Right hindlimb (tissue), 1 donor: ENCODE measurements around the gene CDK6.
A peak's percentile ranks its signal among the peaks of the same experiment; 100 is the strongest.

Experiments
- DNase-seq: peaks from one replicate; pipeline ENCODE4 v3.0.0-alpha.2; 2018

CDK6 gene

DNA sequence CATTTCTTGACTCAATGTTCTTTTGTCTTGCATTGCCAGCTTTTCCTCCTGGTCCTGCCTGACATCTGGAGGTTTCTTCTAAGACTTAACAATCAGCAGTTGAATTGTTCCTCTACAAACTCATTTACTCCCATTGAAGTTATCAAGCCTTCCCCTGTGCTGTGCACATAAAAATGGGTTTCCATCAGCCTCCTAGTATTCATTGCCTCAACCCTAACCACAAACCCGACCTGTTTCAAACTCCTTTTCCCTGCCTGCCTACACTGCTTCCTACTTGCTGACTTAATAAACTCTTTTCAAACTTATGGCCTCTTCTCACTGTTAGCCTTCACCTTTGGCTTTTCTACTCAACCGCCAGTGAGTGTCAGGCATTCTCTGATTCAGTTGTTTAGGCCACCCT lies 9.4 kb upstream of the CDK6 start:
- DNase-seq, result no peak

DNA sequence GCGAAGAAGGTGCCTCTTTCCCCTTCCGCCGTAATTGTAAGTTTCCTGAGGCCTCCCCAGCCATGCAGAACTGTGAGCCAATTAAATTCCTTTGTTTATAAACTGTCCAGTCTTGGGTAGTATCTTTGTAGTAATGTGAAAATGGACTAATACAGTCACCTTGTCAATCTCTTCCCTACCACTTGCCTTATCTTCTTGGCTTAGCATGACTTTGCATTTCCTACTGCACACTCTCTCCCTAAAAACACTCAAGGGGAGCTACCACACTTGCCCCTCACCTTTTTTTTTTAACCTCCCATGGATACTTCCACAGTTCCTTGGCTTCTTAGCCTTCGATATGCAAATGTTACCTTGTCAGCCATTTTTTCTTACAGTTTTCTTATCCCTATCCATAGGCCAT lies 7.4 kb upstream of the CDK6 start:
- DNase-seq, result no peak

DNA sequence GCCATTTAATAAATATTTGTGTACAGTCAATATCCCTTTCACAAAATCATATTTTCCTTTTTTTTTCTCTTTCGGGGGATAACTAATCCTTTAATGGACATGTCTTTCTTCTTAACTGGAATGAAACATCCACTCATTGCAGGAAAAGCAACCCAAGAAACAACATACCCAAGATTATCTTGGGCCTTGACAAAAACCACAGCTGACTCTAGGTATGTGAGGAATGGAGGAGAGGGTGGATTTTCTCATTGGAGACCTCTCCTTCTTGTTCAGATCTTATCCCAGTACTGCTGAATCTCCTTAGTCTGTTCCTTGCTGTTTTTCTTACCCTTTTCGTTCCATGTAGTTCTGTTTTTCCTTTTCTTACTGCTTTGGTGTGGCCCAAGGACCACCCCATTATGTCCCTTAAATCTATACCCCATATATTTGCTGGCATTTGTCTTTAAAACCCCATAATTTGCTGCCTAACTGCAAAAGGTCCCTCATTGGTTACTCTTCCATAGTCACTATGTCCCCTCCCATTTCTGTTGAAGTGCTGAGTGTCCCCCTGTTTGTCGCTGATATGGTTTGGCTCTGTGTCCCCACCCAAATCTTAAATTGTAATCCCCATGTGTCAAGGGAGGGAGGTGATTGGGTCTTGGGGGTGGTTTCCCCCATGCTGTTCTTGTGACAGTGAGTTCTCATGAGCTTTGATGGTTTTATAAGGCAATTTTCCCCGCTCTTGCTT lies 6.8 kb upstream of the CDK6 start:
- DNase-seq, result no peak

DNA sequence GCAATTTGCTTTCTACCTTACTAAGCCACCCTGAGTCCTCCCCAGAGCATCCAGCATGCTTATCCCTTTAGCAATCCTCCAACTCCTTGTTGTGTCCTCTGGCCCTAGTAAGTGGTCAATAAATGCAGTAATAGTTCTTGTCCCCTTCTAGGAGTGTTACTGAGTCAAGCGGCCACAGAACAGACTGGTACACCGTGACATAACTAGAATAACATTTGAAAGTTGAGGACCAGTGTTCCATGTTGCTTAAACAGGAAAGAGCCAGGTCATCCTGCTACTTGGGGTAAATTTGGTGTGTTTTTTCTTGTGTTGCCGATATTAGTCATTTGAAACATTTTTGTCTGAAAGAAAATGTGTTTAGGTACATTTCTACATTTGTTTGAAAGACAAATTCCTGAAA lies 4.8 kb upstream of the CDK6 start:
- no peak for DNase-seq

DNA sequence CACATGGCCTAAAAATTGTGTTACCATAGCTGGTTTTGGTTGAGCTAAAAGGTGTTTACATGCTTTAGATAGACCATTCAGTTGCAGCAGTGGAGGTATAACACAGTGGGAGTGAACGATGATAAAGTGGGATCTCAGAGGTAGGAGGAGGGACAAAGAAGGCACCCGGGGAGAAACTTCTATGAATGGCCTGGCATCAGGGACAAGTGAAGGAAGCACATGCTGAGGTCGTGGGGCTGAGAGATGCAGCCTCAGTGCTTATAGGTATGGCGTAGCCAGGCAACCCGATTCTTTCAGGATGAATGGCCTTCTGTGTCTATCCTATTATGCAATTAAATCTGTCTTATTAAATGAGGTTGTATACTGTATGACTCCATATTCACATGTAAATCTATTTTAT lies 3.9 kb upstream of the CDK6 start:
- no peak for DNase-seq

DNA sequence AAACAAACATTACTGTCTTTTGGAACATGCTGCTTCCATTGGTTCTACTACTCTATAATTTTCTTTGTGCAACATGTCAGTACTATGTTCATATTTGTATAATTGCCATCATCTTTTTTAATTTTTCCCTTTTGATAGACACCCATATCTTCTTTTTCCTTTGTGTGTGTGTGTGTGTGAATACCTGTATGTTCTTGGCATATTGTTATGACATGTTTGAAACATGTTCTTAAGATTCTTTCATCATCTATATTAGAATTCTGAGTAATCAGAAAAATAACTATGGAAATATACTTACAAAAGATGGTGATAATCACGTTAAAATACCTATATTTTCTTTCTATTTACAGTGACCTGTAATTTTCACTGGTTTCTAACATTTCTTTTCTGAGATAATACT lies 3.5 kb upstream of the CDK6 start:
- no peak for DNase-seq

DNA sequence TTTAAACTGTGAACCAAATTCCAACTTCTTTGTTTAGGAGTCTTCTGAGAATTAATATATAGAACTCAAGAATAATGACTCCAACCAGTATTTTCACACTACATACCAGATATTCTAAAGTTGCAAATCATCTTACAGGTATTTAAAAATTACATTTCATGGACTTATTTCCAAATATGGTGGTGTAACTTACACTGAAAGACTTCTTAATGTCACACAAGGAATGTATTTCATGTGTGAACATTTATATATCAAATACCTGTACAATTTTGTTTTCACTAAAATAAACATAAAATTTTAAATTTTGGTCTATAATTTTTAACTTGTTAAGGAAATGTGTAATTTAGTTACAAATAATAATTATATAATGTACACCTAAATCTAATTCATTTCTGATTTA lies 2.6 kb upstream of the CDK6 start:
- no peak for DNase-seq

DNA sequence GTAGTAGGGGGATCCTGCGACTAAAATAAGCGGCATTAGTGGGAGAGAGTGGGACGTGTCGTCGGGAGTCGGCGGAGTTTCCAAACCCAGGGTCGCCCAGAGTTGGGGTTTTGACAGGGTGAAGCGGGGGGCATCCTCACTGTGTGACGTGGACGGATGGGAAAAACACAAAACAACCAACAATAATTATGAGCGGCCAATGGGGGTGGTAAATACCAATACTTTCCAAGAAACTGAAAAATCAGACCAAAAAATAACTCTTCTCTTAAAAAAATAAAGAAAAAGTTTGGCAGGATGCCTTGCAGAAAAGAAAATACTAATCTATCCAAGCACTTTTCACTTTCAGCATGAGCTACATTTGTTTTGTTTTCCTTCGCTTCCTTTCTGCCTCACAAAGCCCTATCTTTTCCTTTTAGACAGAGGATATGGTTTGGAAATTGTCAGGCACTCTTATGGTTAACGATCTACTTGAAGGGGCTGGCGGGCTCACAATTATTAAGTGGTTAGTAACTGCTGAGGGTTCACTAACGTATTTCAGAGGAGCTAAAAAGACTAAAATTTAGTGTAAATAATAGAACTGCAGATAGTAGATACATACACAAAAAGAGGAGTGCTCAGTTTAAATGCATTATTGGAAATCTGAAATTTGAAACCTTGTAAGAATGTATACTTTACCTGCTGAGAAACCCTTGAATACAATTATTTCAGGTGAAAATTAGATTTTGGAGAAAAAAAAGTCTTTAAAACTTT lies 802 bp upstream of the CDK6 start:
- peak; percentile 23 for DNase-seq

DNA sequence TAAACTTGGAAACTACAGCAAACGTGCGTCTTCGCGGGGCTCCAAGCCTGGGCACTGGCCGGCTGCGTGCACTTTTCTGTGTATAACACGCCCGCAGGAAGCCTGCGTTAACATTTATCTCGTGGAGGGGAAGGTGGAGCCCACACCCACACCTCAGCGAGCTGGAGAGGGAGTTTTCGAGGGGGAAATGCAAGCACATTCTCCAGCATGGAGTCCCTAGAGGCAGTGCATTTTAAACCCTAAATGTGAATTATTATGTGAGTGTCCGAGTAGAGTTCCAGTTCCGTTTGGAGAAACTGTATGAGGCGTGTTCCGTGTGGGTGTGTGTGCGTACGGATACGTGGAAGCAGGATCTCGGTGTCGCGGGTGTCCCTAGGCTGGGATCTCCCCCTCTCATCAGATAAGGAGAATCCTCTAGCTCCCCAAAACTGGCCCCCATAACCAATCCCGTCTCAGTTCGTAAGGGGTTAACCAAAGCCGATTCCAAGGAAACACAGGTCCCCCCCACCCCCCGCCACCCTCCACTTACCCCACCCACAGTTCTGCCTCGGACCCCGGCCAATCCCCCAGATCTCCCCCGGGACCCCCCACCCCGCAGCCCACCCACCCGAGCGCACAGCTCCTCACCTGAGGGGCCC lies 403 bp downstream of the CDK6 start:
- peak; percentile 64 for DNase-seq

DNA sequence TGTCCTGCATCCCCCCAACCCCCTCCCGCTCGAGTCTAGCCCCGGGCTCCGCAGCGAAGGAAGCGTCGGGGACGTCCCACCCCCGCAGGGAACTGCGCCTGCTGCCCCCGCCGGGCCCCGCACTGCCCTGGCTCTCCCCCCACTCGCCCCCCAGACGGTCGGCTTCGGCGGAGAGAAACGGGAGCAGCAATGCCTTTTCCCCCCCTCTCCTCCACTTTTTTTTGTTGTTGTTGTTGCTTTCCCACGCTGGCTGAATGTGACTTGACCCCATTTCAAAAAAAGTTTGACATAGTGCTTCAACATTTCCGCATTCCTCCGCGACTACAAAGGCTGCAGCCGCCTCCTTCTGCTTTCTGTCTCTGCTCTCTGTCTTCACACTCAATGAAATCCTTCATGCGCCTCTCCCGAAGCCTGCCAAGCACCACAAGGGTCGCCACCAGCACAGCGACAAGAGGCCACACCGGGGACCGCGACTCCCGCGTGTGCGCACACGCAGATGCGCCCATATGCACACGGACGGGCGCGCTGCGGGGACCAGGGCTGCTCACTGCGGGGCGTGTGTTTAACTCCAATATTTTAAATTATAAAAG lies 1.0 kb downstream of the CDK6 start:
- peak; percentile 80 for DNase-seq

DNA sequence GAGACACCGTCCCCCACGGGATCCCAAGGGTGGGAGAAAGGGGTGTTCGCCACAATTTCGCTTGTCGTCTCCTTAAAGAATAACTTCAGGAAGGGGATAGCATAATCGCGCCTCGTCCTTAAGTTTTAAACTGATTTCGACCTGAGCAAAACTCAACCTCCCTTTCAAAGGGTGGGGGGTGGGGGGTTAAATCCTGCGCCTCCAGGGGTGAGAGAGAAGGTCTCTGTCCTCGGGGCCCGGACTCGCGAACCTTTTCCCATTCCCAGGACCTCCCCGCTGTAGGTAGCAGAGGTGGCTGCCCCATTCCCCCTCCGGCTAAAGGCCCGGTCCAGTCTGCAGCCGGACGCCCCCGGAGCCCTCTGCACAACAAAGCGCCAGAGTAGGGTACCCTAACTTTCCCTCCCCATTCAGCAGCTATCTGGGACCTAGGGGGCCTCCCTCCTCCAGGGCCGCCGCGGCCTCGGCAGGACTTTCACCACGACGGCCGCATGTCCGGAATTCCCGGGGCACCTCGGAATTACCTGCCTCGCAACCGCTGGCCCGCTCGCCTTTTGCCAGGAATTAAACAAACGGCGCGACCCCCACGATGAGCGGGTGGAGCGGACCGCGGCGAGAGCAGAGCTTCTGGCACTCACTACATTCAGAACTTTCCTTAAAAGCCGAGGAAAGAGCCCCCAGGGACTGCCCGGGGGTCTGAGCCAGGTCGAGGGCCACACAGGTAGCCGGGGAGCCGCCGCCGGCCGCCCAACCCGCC lies 1.7 kb downstream of the CDK6 start:
- peak; percentile 43 for DNase-seq

DNA sequence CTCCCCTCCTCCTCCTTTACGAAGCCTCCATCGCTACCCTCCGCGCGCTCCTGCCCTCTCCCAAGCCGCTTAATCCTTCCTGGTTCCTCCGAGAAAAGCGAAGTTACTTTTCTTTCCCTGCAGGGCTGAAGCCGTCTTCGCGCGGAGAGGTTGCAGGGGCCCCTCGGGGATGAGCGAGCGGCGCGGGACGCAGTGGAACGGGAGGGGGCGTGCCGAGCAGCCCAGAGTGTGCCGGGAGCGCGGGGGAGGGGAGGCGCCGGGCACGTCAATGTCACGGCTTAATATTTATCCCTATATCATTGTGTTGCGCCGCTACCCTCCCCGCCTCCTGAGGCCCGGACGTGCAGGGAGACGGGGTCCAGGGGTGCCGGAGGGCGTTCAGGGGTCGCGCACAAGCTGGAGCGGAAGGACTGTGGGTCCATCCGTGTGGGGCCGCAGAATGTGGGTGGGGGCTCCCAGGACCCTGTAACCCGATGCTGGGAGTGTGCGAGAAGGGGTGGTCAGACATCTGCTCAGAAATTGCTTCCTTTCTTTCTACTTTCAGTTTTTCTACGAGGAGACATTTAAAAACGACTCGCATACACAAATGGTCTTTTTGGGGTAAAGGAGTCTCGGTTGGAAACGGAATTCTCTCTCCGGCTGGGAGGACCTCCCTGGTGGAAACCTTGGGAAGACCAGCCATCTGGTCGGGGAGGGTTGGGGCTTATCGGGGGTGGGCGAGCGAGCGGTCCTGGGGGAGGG lies 2.4 kb downstream of the CDK6 start:
- DNase-seq, result peak; percentile 92

DNA sequence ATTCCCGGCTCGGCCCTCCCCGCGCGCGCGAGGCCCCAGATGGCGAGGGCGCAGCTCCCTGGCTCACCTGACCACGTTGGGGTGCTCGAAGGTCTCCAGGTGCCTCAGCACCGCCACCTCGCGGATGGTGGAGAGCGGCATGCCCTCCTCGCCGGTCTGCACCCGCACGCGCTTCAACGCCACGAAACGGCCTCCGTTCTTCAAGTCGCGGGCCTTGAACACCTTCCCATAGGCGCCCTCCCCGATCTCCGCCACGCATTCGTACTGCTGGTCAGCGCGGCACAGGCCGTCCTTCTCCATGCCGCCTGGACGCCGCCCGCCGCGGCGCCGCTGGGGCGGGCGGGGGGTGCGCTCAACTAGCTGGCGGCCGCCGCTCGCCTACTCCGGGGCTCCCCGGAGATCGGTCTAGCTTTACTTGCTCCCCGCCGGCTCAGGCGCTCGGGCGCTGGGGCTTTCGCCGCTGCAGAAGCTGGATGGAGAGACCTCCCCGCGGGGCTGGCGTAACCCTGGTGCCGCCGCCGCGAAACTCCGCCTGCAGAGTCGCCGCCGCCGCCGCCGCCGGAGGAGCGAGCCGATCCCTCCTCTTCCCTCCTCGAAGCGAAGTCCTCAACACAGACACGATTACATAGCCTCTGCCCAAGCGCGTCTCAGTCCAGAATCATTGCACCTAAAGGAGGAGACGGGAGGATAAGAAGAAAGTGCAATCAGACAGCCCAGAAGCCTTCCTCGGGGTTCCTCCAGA lies 3.2 kb downstream of the CDK6 start:
- DNase-seq, result peak; percentile 88

DNA sequence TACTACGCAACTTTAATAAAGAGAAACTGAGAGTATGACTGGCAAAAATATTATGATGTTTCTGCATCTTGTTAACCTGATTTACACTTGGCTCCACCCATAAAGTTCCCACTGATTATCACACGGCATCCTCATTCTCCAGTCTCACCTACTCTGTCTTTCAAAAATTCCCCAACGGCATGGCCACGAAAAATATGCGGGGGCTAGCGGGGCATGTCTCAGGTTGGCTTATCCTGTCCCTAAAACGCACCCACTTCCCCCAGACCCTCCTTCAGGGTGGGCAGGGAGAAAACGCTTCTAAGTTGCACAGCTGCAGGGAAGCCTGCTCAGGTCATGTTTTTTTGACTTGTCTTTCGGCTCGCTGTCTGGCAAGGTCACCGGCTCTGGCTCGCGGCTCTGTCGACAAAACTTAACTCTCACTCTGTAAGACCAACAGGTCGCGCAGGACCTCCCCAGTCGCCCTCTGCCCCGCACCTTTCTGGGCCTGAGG lies 3.8 kb downstream of the CDK6 start:
- DNase-seq, result no peak

DNA sequence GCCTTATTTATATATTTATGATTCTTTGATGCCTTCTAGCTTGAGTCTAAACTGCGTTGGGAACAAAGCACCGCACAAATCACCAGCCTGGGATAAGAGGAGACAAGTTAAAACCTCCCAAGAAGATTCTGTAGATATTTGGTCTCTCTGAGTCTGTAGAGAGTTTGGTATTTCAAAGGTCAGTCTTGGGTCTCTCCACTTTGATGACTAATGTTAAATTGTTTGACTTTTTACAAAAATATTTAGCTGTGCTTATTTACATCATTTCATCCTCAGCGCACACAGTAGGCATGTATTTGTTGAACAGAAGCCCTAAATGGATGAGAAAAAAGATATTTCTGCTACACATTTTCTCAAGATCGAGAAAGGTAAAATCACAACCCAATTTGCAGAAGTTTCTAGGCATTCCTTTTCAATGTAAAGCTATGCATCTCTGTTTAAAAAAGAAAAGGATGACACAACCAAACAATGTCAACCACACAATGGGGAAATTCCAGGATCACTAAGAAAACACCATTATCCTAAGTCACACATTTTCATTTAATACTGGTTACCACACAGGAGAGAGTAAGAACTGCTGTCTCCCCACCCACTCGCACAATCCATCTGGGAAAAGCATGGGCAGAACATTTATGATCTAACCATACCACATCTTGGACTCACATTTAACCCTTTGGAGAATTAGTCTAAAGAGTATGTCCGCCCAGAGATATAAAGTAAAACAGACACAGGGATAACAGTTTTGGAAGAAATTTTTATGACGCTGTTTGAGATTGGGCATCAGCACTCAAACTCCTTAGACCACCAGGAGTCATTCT lies 4.4 kb downstream of the CDK6 start:
- DNase-seq, result no peak

DNA sequence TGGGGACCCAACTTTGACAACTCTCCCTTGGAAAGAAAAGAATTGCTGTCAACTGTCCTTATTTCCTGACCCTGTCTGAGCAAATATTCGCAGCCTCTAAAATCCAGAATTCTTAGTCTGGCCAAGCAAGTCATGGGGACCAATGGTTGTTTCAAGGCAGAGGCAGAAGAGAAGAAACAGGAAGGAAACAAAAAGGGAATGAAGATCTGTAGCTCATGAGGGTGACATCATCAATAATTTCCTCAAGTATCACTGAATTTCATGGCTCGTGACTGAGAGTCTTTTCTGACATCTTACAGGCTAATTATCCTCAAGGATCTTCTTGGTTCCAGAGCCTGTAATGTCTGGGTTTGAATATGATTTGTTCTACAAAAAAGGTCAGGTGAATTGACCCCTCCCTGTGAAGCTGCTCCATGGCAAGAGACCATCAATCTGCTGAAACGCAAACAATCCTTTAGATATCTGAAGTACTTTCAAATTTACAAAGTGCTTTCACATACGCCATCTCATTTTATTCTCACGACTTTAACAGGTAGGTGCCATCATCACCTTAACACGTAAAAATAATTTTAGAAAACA lies 5.8 kb downstream of the CDK6 start:
- DNase-seq, result no peak

DNA sequence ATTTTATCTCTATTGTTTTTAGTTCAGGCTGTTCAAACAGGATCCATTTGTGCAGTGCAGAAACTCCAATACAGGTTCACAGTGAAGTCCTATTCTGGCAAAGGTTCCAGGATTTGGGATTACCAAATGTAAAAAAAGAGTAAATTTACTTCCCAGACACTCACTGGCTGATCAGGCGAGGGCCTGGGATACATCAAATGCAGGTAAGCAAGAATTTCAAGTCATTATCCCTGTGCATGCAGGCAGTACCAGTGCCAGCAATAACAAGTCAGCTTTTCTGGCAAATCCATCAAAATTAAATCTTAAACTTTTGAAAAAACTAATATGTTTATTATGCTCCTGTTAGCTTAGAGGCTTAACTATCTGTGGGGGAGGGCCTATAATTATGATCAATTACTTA lies 6.3 kb downstream of the CDK6 start:
- DNase-seq, result no peak

DNA sequence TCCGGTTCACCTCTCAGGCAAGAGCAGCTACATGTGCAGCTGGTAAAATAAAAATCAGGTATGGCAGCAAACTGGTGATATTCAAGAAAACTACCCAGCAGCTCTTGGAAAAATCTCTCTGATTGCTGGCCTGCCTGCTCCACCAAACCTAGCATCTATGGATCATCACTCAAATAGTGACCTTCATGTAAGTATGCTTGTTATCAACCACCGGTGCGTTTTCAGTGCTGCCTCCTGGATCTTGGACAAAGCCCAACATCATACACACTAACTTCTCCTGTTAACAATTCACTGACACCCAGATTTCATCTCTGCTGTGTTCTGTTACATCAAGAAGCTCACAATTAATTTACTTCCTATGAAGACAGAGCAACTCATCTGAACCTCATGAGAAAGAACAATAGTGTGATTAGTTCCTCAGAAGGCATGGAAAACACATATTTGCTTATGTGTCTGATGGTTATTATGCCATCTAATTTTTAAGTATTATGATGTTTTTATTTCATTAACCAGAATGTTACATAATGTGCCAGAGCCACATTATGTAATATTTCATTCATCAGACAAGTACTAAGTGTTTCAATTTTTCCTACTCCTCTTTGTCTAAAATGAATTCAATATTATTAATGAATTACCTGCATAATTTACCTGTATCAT lies 8.8 kb downstream of the CDK6 start:
- no peak for DNase-seq

DNA sequence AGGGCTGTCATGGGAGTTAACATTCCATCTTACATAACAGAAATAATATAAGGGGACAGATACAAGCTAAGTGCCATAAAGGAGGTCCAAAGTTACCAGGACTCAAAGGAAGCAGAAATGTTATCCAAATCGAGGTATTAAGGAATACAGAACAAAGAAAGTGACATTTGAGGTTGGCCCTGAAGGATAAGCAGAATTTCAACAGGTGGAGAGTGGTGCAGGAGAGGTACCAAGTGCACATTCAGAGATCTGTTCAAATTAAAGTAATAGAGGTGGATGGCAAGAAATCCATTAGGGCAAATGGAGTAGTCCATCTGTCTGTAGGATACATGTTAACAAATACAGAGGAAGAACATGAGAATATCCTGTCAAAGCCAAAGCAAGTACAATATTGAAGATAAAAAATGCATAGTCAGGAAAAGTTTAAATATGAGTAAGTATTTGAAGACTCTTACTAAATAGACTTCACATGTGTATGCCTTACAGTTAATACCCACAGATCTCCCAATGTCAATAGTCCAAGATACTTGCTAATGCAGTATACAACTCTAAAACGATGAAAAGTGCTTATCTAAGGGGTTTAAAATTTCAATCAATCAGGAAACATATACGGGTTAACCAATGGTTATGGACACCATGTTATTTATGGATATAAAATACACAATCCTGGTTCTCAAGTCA lies 10.0 kb downstream of the CDK6 start:
- no peak for DNase-seq
